MM.1S (cell line): ENCODE data around the gene HPX.

Experiments
- DNase-seq: peaks from one replicate; pipeline ENCODE4 v3.0.0-alpha.2; 2015
- H2AFZ ChIP-seq: fragments of 300-600 bp; sonication (generic); 2 replicates; pipeline ENCODE4 v1.6.0; 2016; ENCODE audit warnings: antibody characterized with exemption, low read length
- H3F3A ChIP-seq: fragments of 300-600 bp; sonication (generic); 2 replicates; pipeline ENCODE4 v1.6.1; 2016; ENCODE audit warnings: mild to moderate bottlenecking, antibody characterized with exemption, low read length, moderate library complexity, mixed read lengths; ENCODE audit not compliant: insufficient read depth
- H3K27ac ChIP-seq: fragments of 300-600 bp; sonication (generic); 2 replicates; pipeline ENCODE4 v1.5.1; 2016; ENCODE audit warnings: mild to moderate bottlenecking, low read length
- H3K27me3 ChIP-seq: fragments of 300-600 bp; sonication (generic); replicated peaks from 2 replicates; pipeline ENCODE4 v1.6.0; 2016; ENCODE audit warnings: low read length; ENCODE audit not compliant: insufficient read depth
- H3K36me3 ChIP-seq: fragments of 300-600 bp; sonication (generic); replicated peaks from 2 replicates; pipeline ENCODE4 v1.6.1; 2016; ENCODE audit warnings: mild to moderate bottlenecking, low read length, mixed read lengths; ENCODE audit not compliant: insufficient read depth
- H3K4me1 ChIP-seq: fragments of 300-600 bp; sonication (generic); 2 replicates; pipeline ENCODE4 v1.6.1; 2016; ENCODE audit warnings: low read length, mixed read lengths
- H3K4me2 ChIP-seq: fragments of 300-600 bp; sonication (generic); 2 replicates; pipeline ENCODE4 v1.6.0; 2016; ENCODE audit warnings: low read depth, low read length
- H3K4me3 ChIP-seq: fragments of 300-600 bp; sonication (generic); 2 replicates; pipeline ENCODE4 v1.5.1; 2016; ENCODE audit warnings: low read length, mixed read lengths
- H3K79me2 ChIP-seq: fragments of 300-600 bp; sonication (generic); 2 replicates; pipeline ENCODE4 v1.6.1; 2016; ENCODE audit warnings: mixed run types, low read length, mixed read lengths
- H3K9ac ChIP-seq: fragments of 300-600 bp; sonication (generic); 2 replicates; pipeline ENCODE4 v1.6.1; 2016; ENCODE audit warnings: low read length, mixed read lengths
- H3K9me2 ChIP-seq: fragments of 300-600 bp; sonication (generic); replicated peaks from 2 replicates; pipeline ENCODE4 v1.6.1; 2016; ENCODE audit warnings: mild to moderate bottlenecking, low read length, mixed read lengths; ENCODE audit not compliant: insufficient read depth
- H3K9me3 ChIP-seq: fragments of 300-600 bp; sonication (generic); replicated peaks from 2 replicates; pipeline ENCODE4 v1.6.1; 2016; ENCODE audit warnings: mild to moderate bottlenecking, low read length, mixed read lengths; ENCODE audit not compliant: insufficient read depth
- H4K20me1 ChIP-seq: fragments of 300-600 bp; sonication (generic); 2 replicates; pipeline ENCODE4 v1.6.1; 2016; ENCODE audit warnings: mild to moderate bottlenecking, low read length, moderate library complexity, mixed read lengths; ENCODE audit not compliant: insufficient read depth
- EZH2 ChIP-seq: fragments of 300-600 bp; sonication (generic); optimal IDR thresholded peaks from 2 replicates; pipeline ENCODE3; 2017; ENCODE audit warnings: low read depth, mild to moderate bottlenecking, antibody characterized with exemption, low read length, mixed read lengths
- EZH2phosphoT487 ChIP-seq: fragments of 300-600 bp; sonication (generic); IDR thresholded peaks from 2 replicates; pipeline ENCODE4 v1.6.1; 2018; ENCODE audit warnings: antibody characterized with exemption, low read length
- TF ChIP-seq, protein P1 (sequence below): fragments of 300-600 bp; sonication (generic); IDR thresholded peaks from 2 replicates; pipeline ENCODE4 v1.5.1; 2016; ENCODE audit warnings: antibody characterized with exemption, low read length, mixed read lengths

Gene HPX

DNA sequence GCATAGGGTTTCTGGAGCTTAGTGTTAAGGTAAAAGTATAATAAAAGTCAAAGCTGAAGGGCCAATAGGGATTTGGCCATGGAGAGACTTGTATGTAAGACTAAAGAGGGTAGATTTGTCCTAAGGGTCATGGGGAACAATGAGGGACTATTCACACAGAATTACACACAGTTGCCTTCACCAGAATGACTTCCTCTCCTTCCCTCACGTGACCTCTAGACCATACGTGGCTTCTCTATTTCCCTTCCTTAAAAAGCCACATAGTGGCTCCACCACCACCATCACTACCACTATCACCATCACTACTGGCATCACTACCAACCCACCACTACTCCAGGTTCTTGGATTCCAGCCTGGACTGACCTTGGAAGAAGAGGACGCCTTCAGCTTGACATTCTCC, 2.8 kb downstream of the HPX start:
- no peak overlapping the region for H2AFZ ChIP-seq
- no peaks in the 10 kb centered on the region for H3K36me3 ChIP-seq
- no peaks in the 10 kb centered on the region for H3K27me3 ChIP-seq
- H3K4me3 ChIP-seq: no peak overlapping the region
- no peaks in the 10 kb centered on the region for H3K4me1 ChIP-seq
- H4K20me1 ChIP-seq: no peaks in the 10 kb centered on the region
- H3K79me2 ChIP-seq: no peaks in the 10 kb centered on the region
- no peaks in the 10 kb centered on the region for H3K9me2 ChIP-seq
- no peak overlapping the region for H3K4me2 ChIP-seq
- no peak for TF ChIP-seq EZH2phosphoT487
- no peak for TF ChIP-seq EZH2
- TF ChIP-seq, protein P1, sequence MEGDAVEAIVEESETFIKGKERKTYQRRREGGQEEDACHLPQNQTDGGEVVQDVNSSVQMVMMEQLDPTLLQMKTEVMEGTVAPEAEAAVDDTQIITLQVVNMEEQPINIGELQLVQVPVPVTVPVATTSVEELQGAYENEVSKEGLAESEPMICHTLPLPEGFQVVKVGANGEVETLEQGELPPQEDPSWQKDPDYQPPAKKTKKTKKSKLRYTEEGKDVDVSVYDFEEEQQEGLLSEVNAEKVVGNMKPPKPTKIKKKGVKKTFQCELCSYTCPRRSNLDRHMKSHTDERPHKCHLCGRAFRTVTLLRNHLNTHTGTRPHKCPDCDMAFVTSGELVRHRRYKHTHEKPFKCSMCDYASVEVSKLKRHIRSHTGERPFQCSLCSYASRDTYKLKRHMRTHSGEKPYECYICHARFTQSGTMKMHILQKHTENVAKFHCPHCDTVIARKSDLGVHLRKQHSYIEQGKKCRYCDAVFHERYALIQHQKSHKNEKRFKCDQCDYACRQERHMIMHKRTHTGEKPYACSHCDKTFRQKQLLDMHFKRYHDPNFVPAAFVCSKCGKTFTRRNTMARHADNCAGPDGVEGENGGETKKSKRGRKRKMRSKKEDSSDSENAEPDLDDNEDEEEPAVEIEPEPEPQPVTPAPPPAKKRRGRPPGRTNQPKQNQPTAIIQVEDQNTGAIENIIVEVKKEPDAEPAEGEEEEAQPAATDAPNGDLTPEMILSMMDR: no peak
- H3K27ac ChIP-seq: no peak overlapping the region
- H3F3A ChIP-seq: no peaks in the 10 kb centered on the region
- no peak overlapping the region for H3K9ac ChIP-seq
- no peaks in the 10 kb centered on the region for H3K9me3 ChIP-seq
- DNase-seq: no peak

DNA sequence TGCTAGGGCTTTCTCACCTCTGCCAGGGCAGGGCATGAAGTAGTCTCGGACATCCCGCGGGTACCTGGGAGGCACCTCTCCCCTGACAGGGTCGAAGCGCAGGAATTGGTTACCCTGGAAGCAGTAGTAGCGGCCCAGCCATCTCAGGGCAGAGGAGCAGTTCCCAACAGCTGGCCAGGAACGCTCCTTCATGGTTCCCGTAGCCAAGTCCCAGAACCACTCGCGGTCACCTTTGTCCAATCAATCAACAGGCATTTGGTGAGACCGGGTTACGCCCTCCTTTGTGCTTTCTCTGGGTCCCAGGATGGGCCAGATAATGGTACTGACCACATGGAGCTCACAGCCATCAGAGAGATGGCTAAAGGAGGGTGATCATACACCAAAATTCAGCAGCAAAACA, 3.4 kb downstream of the HPX start:
- Histone ChIP-seq H3F3A (no peaks in the 10 kb centered on the region), H3K4me2 (no peak overlapping the region), H3K9me3 (no peaks in the 10 kb centered on the region), H3K27ac (no peak overlapping the region), H3K4me3 (no peak overlapping the region), H3K36me3 (no peaks in the 10 kb centered on the region), H4K20me1 (no peaks in the 10 kb centered on the region), H3K9ac (no peak overlapping the region), H3K4me1 (no peaks in the 10 kb centered on the region), H2AFZ (no peak overlapping the region), H3K9me2 (no peaks in the 10 kb centered on the region), H3K79me2 (no peaks in the 10 kb centered on the region), H3K27me3 (no peaks in the 10 kb centered on the region)
- DNase-seq: no peak
- TF ChIP-seq, protein P1: no peak
- TF ChIP-seq EZH2 (no peak), EZH2phosphoT487 (no peak)

- no peaks in the 10 kb centered on the region for H3F3A ChIP-seq
- no peak overlapping the region for H3K4me3 ChIP-seq
- no peaks in the 10 kb centered on the region for H3K9me2 ChIP-seq
- no peaks in the 10 kb centered on the region for H3K9me3 ChIP-seq
- no peaks in the 10 kb centered on the region for H3K4me1 ChIP-seq
- H3K36me3 ChIP-seq: no peaks in the 10 kb centered on the region
- H3K9ac ChIP-seq: no peak overlapping the region
- H3K27ac ChIP-seq: no peak overlapping the region
- TF ChIP-seq EZH2phosphoT487 (no peak), EZH2 (no peak)
- TF ChIP-seq, protein P1: no peak
- no peak for DNase-seq
- no peaks in the 10 kb centered on the region for H3K27me3 ChIP-seq
- H3K79me2 ChIP-seq: no peaks in the 10 kb centered on the region
- no peaks in the 10 kb centered on the region for H4K20me1 ChIP-seq
- H2AFZ ChIP-seq: no peak overlapping the region
- no peak overlapping the region for H3K4me2 ChIP-seq
Measured at GRCh38 chr11:6433998-6434660, 6.7 kb downstream of the HPX start.
